Kidney (tissue), 14 donors: Measurements from ENCODE around the gene BCAN. TPM values are rescaled to one million over a fixed set of nuclear protein-coding genes. Genes with fewer than 3 reads are reported as not detected.

Experiments
- DNase-seq, 5 donors: peaks; one replicate each; pipeline ENCODE4 v3.0.0-alpha.2; 2013 to 2020
- FAIRE-seq: peaks from 2 replicates; lab custom pipeline; 2012; peaks lifted over from hg19 to GRCh38; lab: Jason Lieb, UNC
- H3K27ac ChIP-seq, 2 donors: one replicate each; pipeline ENCODE4 v1.7.0; 2013; ENCODE audit warnings: low read depth in 2 of 2, low read length in 2 of 2, inconsistent platforms in 1 of 2
- H3K27me3 ChIP-seq: one replicate; pipeline ENCODE4 v1.7.1; 2013; ENCODE audit warnings: low read length, inconsistent platforms; ENCODE audit not compliant: control insufficient read depth, insufficient read depth
- H3K36me3 ChIP-seq, 3 donors: one replicate each; pipeline versions ENCODE4 v1.7.0 to v1.7.1; 2013; ENCODE audit warnings: low read length in 3 of 3, control low read depth in 1 of 3, inconsistent platforms in 1 of 3; ENCODE audit not compliant: insufficient read depth in 3 of 3, control insufficient read depth in 2 of 3
- H3K4me1 ChIP-seq, 3 donors: one replicate each; pipeline versions ENCODE4 v1.7.0 to v1.7.1; 2013; ENCODE audit warnings: low read length in 3 of 3, inconsistent platforms in 1 of 3, low read depth in 1 of 3; ENCODE audit not compliant: control insufficient read depth in 2 of 3, insufficient read depth in 2 of 3
- H3K4me3 ChIP-seq, 3 donors: one replicate each; pipeline versions ENCODE4 v1.7.0 to v1.8.1; 2013; ENCODE audit warnings: low read length in 3 of 3, control low read depth in 1 of 3, inconsistent platforms in 1 of 3
- H3K9ac ChIP-seq, 3 donors: one replicate each; pipeline versions ENCODE4 v1.7.0 to v1.7.1; 2013; ENCODE audit warnings: low read length in 3 of 3, control low read depth in 1 of 3, inconsistent platforms in 1 of 3
- H3K9me3 ChIP-seq, 3 donors: one replicate each; pipeline versions ENCODE4 v1.7.0 to v1.7.1; 2013; ENCODE audit warnings: low read length in 3 of 3, control low read depth in 1 of 3, inconsistent platforms in 1 of 3; ENCODE audit not compliant: control insufficient read depth in 2 of 3, insufficient read depth in 1 of 3
- intact Hi-C: fragments of 100-400 bp; cut with DNase I; formaldehyde crosslinking; loops from one replicate; pipeline ENCODE4 v1.11.1; 2022
- polyA plus RNA-seq: library from polyadenylated mRNA; stranded (reverse); fragments of 350-450 nt; fragmentation: Illumina TruSeq; extraction: RNeasy Lipid Tissue Mini Kit (QIAGEN cat#74804); gene quantifications from one replicate; pipeline ENCODE4 v1.2.3, GENCODE V29; 2014; ENCODE audit warnings: low read depth, low replicate concordance; ENCODE audit not compliant: insufficient read depth
- total RNA-seq: library from RNA; stranded (reverse); fragmentation: NEBNext Ultra II Directional; extraction: Animal tissue kit (Norgen Biotek cat#: 25700); gene quantifications from one replicate; pipeline ENCODE4 v1.2.1, GENCODE V29; 2021
- TF ChIP-seq, protein P1 (sequence below): IDR thresholded peaks from 3 replicates; pipeline ENCODE4 v1.5.1; 2012; ENCODE audit warnings: mild to moderate bottlenecking, moderate library complexity, borderline replicate concordance; ENCODE audit not compliant: insufficient read depth; ENCODE audit errors: extremely low read depth
- donor health status: control.
- donor health status: control.
- donor health status: control.
- donor health status: control.
- donor health status: control.
- donor health status: DM: yes; HTN: yes; CAD: no.
- donor health status: Normal renal cell carcinoma (clear cell type).

The BCAN gene
- total and polyA plus RNA-seq, 2 donors from 2014 or later: 0.19 to 0.45 TPM

DNA sequence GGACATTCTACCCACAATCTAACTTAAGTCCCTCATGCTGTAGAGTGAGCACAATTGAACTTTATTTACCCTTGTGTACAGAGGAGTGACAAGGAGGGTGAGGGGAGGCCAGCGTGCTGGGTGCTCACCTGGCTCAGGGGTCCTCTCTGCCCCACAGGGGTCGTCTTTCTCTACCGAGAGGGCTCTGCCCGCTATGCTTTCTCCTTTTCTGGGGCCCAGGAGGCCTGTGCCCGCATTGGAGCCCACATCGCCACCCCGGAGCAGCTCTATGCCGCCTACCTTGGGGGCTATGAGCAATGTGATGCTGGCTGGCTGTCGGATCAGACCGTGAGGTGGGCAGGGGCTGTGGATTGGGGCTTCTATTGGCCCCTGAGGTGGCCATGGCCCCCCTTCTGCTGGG lies 5.4 kb downstream of the BCAN start:
- TF ChIP-seq, protein P1, sequence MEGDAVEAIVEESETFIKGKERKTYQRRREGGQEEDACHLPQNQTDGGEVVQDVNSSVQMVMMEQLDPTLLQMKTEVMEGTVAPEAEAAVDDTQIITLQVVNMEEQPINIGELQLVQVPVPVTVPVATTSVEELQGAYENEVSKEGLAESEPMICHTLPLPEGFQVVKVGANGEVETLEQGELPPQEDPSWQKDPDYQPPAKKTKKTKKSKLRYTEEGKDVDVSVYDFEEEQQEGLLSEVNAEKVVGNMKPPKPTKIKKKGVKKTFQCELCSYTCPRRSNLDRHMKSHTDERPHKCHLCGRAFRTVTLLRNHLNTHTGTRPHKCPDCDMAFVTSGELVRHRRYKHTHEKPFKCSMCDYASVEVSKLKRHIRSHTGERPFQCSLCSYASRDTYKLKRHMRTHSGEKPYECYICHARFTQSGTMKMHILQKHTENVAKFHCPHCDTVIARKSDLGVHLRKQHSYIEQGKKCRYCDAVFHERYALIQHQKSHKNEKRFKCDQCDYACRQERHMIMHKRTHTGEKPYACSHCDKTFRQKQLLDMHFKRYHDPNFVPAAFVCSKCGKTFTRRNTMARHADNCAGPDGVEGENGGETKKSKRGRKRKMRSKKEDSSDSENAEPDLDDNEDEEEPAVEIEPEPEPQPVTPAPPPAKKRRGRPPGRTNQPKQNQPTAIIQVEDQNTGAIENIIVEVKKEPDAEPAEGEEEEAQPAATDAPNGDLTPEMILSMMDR: no peak
- Histone ChIP-seq H3K9me3 (no peaks in the 10 kb centered on the region), H3K4me3 (no peak overlapping the region), H3K9ac (no peak overlapping the region), H3K27ac (no peak overlapping the region), H3K4me1 (peaks cover 0 to under 1% (median 0%) of the 10 kb centered on the region in 3 donors), H3K27me3 (peaks cover 39% of the 10 kb centered on the region), H3K36me3 (no peaks in the 10 kb centered on the region)
- FAIRE-seq (no peak), DNase-seq (peak in 1 of 5 donors; percentile 36)
- intact Hi-C loops: no loop called here

DNA sequence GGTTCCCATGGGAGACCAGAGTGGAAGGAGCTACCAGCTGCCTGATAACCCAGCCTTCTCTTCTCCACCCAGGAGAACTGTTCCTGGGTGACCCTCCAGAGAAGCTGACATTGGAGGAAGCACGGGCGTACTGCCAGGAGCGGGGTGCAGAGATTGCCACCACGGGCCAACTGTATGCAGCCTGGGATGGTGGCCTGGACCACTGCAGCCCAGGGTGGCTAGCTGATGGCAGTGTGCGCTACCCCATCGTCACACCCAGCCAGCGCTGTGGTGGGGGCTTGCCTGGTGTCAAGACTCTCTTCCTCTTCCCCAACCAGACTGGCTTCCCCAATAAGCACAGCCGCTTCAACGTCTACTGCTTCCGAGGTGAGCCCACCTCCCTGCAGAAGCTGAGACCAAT lies 6.6 kb downstream of the BCAN start:
- DNase-seq (peak in 1 of 5 donors; percentile 67), FAIRE-seq (no peak)
- TF ChIP-seq, protein P1: no peak
- no peak overlapping the region for H3K9ac ChIP-seq
- no peaks in the 10 kb centered on the region for H3K4me1 ChIP-seq
- peaks cover 35% of the 10 kb centered on the region for H3K27me3 ChIP-seq
- no peak overlapping the region for H3K4me3 ChIP-seq
- intact Hi-C loops: no loop called here
- no peaks in the 10 kb centered on the region for H3K36me3 ChIP-seq
- no peaks in the 10 kb centered on the region for H3K9me3 ChIP-seq
- no peak overlapping the region for H3K27ac ChIP-seq

GRCh38 chr1:156648951-156649350 lies 7.0 kb downstream of the BCAN start:
- peaks cover 40% of the 10 kb centered on the region for H3K27me3 ChIP-seq
- FAIRE-seq (no peak), DNase-seq (no peak)
- H3K36me3 ChIP-seq: no peaks in the 10 kb centered on the region
- TF ChIP-seq, protein P1: no peak
- no peak overlapping the region for H3K4me3 ChIP-seq
- H3K9me3 ChIP-seq: no peaks in the 10 kb centered on the region
- intact Hi-C loops: no loop called here
- H3K27ac ChIP-seq: no peak overlapping the region
- no peaks in the 10 kb centered on the region for H3K4me1 ChIP-seq
- H3K9ac ChIP-seq: no peak overlapping the region
